ENCODE results near the gene ACOXL.

ACOXL gene

GRCh38 chr2:111053825-111054515 lies 321.6 kb downstream of the ACOXL start:
- TF ChIP-seq POLR2A (IDR thresholded peaks at IDR 0.05; ENCODE audit: low read depth, low read length) = no peak
- TF ChIP-seq POLR2AphosphoS5 (IDR thresholded peaks at IDR 0.05; ENCODE audit: low read depth, low read length) = no peak
- TF ChIP-seq TAF1 (IDR thresholded peaks at IDR 0.05; ENCODE audit: borderline replicate concordance, low read depth, low read length) = no peak
- DNase-seq (ENCODE audit: insufficient read length) (no peak), FAIRE-seq (no peak)

GRCh38 chr2:111054791-111055691 lies 322.7 kb downstream of the ACOXL start:
- DNase-seq (ENCODE audit: insufficient read length) (no peak), FAIRE-seq (peak; percentile 70)
- TF ChIP-seq POLR2AphosphoS5 (IDR thresholded peaks at IDR 0.05; ENCODE audit: low read depth, low read length) (no peak), TAF1 (IDR thresholded peaks at IDR 0.05; ENCODE audit: borderline replicate concordance, low read depth, low read length) (no peak), POLR2A (IDR thresholded peaks at IDR 0.05; ENCODE audit: low read depth, low read length) (no peak)

- FAIRE-seq (no peak), DNase-seq (ENCODE audit: insufficient read length) (no peak)
- TF ChIP-seq POLR2A (IDR thresholded peaks at IDR 0.05; ENCODE audit: low read depth, low read length) = no peak
- TF ChIP-seq TAF1 (IDR thresholded peaks at IDR 0.05; ENCODE audit: borderline replicate concordance, low read depth, low read length) = no peak
- TF ChIP-seq POLR2AphosphoS5 (IDR thresholded peaks at IDR 0.05; ENCODE audit: low read depth, low read length) = no peak
These were observed 323.4 kb downstream of the ACOXL start for GRCh38 chr2:111055735-111056134.

- no peak for DNase-seq (ENCODE audit: insufficient read length)
- no peak for TF ChIP-seq POLR2A (IDR thresholded peaks at IDR 0.05; ENCODE audit: low read depth, low read length)
- no peak for TF ChIP-seq POLR2AphosphoS5 (IDR thresholded peaks at IDR 0.05; ENCODE audit: low read depth, low read length)
- TF ChIP-seq TAF1 (IDR thresholded peaks at IDR 0.05; ENCODE audit: borderline replicate concordance, low read depth, low read length) = no peak
- peak; percentile 14 for FAIRE-seq
These were observed 324.7 kb downstream of the ACOXL start for GRCh38 chr2:111057045-111057444.

- no peak for DNase-seq (ENCODE audit: insufficient read length)
- FAIRE-seq = peak; percentile 33
- TF ChIP-seq POLR2A (IDR thresholded peaks at IDR 0.05; ENCODE audit: low read depth, low read length) (no peak), POLR2AphosphoS5 (IDR thresholded peaks at IDR 0.05; ENCODE audit: low read depth, low read length) (no peak), TAF1 (IDR thresholded peaks at IDR 0.05; ENCODE audit: borderline replicate concordance, low read depth, low read length) (no peak)
These were observed 325.3 kb downstream of the ACOXL start for GRCh38 chr2:111057721-111058120.

GRCh38 chr2:111058264-111058663 lies 325.9 kb downstream of the ACOXL start:
- no peak for DNase-seq (ENCODE audit: insufficient read length)
- TF ChIP-seq POLR2AphosphoS5 (IDR thresholded peaks at IDR 0.05; ENCODE audit: low read depth, low read length) = no peak
- no peak for TF ChIP-seq TAF1 (IDR thresholded peaks at IDR 0.05; ENCODE audit: borderline replicate concordance, low read depth, low read length)
- TF ChIP-seq POLR2A (IDR thresholded peaks at IDR 0.05; ENCODE audit: low read depth, low read length) = no peak
- FAIRE-seq = peak; percentile 64

- no peak for FAIRE-seq
- no peak for TF ChIP-seq TAF1 (IDR thresholded peaks at IDR 0.05; ENCODE audit: borderline replicate concordance, low read depth, low read length)
- DNase-seq (ENCODE audit: insufficient read length) = no peak
These were observed 328.8 kb downstream of the ACOXL start for GRCh38 chr2:111061191-111061590.

GRCh38 chr2:111062417-111062816 lies 330.0 kb downstream of the ACOXL start:
- no peak for TF ChIP-seq POLR2AphosphoS5 (IDR thresholded peaks at IDR 0.05; ENCODE audit: low read depth, low read length)
- no peak for TF ChIP-seq POLR2A (IDR thresholded peaks at IDR 0.05; ENCODE audit: low read depth, low read length)
- TF ChIP-seq TAF1 (IDR thresholded peaks at IDR 0.05; ENCODE audit: borderline replicate concordance, low read depth, low read length) = no peak
- DNase-seq (ENCODE audit: insufficient read length) (no peak), FAIRE-seq (peak; percentile 14)

- DNase-seq (ENCODE audit: insufficient read length) (no peak), FAIRE-seq (no peak)
- TF ChIP-seq POLR2A (IDR thresholded peaks at IDR 0.05; ENCODE audit: low read depth, low read length) (no peak), TAF1 (IDR thresholded peaks at IDR 0.05; ENCODE audit: borderline replicate concordance, low read depth, low read length) (no peak), POLR2AphosphoS5 (IDR thresholded peaks at IDR 0.05; ENCODE audit: low read depth, low read length) (no peak)
These were observed 333.8 kb downstream of the ACOXL start for GRCh38 chr2:111066062-111066593.

GRCh38 chr2:111068435-111069058 lies 336.2 kb downstream of the ACOXL start:
- no peak for TF ChIP-seq POLR2A (IDR thresholded peaks at IDR 0.05; ENCODE audit: low read depth, low read length)
- TF ChIP-seq TAF1 (IDR thresholded peaks at IDR 0.05; ENCODE audit: borderline replicate concordance, low read depth, low read length) = no peak
- TF ChIP-seq POLR2AphosphoS5 (IDR thresholded peaks at IDR 0.05; ENCODE audit: low read depth, low read length) = no peak
- FAIRE-seq (no peak), DNase-seq (ENCODE audit: insufficient read length) (no peak)

GRCh38 chr2:111069722-111070121 lies 337.3 kb downstream of the ACOXL start:
- DNase-seq (ENCODE audit: insufficient read length) = no peak
- no peak for FAIRE-seq
- TF ChIP-seq POLR2AphosphoS5 (IDR thresholded peaks at IDR 0.05; ENCODE audit: low read depth, low read length) = no peak
